Spleen (tissue), 7 donors: Measurements from ENCODE around the gene DOCK2.

Experiments
- CTCF ChIP-seq, 11 experiments: fragments of 200-600 bp in 7 of 11; fragments of 450-650 bp in 4 of 11; sonication (generic) in 4 of 11; IDR thresholded peaks in 8 of 11; conservative IDR thresholded peaks in 3 of 11; 1 replicate in 7 of 11; 2 replicates in 4 of 11; pipeline versions ENCODE4 v1.4.0 to v1.8.0; 2016 to 2021; ENCODE audit warnings: antibody characterized with exemption in 11 of 11, inconsistent platforms in 4 of 11, mild to moderate bottlenecking in 1 of 11
- POLR2A ChIP-seq, 3 donors: fragments of 450-650 bp; IDR thresholded peaks; one replicate each; pipeline ENCODE4 v1.5.1; 2017; ENCODE audit warnings: antibody characterized with exemption in 3 of 3, mild to moderate bottlenecking in 1 of 3
- POLR2AphosphoS5 ChIP-seq, 3 donors: sonication (generic); formaldehyde crosslinking; IDR thresholded peaks; one replicate each; pipeline ENCODE4 v1.5.1; 2017; ENCODE audit warnings: antibody characterized with exemption in 3 of 3
- donor health status: DM: no; HTN: no; CAD: no; lungs with moderate emphysema.
- donor health status: DM: no; HTN: no; CAD: no.
- donor health status: DM: no; HTN: no; CAD: no.

- no peak for TF ChIP-seq POLR2A (IDR thresholded peaks at IDR 0.05)
- no peak for TF ChIP-seq CTCF (IDR thresholded peaks at IDR 0.05 in 8 of 11, conservative IDR thresholded peaks at IDR 0.05 in 3 of 11)
- no peak for TF ChIP-seq POLR2AphosphoS5 (IDR thresholded peaks at IDR 0.05)
Observed at GRCh38 chr5:169805937-169806700, 169.0 kb downstream of the DOCK2 start.
